Immature natural killer cell (primary cell): ENCODE measurements around the gene NKAIN1. TPM values are rescaled to one million over a fixed set of nuclear protein-coding genes. Genes with fewer than 3 reads are reported as not detected.
"Not testable (repeated sequence)": the region's sequence is repeated elsewhere in the genome, so short reads cannot be mapped to it uniquely, and the experiment has no call there.

Experiments used
- DNase-seq, 3 donors: peaks; one replicate each; pipeline ENCODE4 v3.0.0; 2022; ENCODE audit warnings: mixed read lengths in 1 of 3
- H3K27ac Mint-ChIP-seq, 6 donors: one replicate each; pipeline ENCODE4 v1.8.0; 2020; ENCODE audit warnings: mixed read lengths in 6 of 6, mild to moderate bottlenecking in 5 of 6, inconsistent platforms in 4 of 6, moderate library complexity in 3 of 6
- H3K27me3 Mint-ChIP-seq, 3 donors: one replicate each; pipeline ENCODE4 v1.8.0; 2020 to 2021; ENCODE audit warnings: low read depth in 3 of 3, mild to moderate bottlenecking in 3 of 3, mixed read lengths in 3 of 3, moderate library complexity in 3 of 3, inconsistent platforms in 1 of 3
- H3K36me3 Mint-ChIP-seq, 3 donors: one replicate each; pipeline ENCODE4 v1.8.0; 2020; ENCODE audit warnings: mixed read lengths in 3 of 3, inconsistent platforms in 2 of 3, mild to moderate bottlenecking in 2 of 3
- H3K4me1 Mint-ChIP-seq, 2 donors: one replicate each; pipeline ENCODE4 v1.8.0; 2020; ENCODE audit warnings: inconsistent platforms in 2 of 2, mild to moderate bottlenecking in 2 of 2, mixed read lengths in 2 of 2, moderate library complexity in 1 of 2
- H3K4me3 Mint-ChIP-seq, 5 donors: one replicate each; pipeline ENCODE4 v1.8.0; 2020; ENCODE audit warnings: mild to moderate bottlenecking in 5 of 5, mixed read lengths in 5 of 5, inconsistent platforms in 3 of 5, moderate library complexity in 3 of 5
- H3K9me3 Mint-ChIP-seq, 6 donors: one replicate each; pipeline ENCODE4 v1.8.0; 2020; ENCODE audit warnings: mild to moderate bottlenecking in 6 of 6, mixed read lengths in 6 of 6, inconsistent platforms in 4 of 6, moderate library complexity in 3 of 6
- polyA plus RNA-seq, 3 donors: library from polyadenylated mRNA; unstranded; fragments of 300-500 nt; fragmentation: Illumina TruSeq; gene quantifications; one replicate each; pipeline ENCODE4 v1.2.3, GENCODE V29; 2021

Gene NKAIN1
- polyA plus RNA-seq, 3 donors from 2014 or later = 0.35 TPM; not detected in 2

- DNase-seq = no peak
- Mint-ChIP-seq H3K4me3 (no peak overlapping the region), H3K27ac (no peak overlapping the region), H3K36me3 (no peaks in the 10 kb centered on the region), H3K9me3 (no peaks in the 10 kb centered on the region), H3K27me3 (peaks cover 0 to 5% (median 2%) of the 10 kb centered on the region in 3 donors), H3K4me1 (peaks cover 9 to 13% of the 10 kb centered on the region in 2 donors)
Observed at GRCh38 chr1:31152181-31152795, 87.4 kb downstream of the NKAIN1 start.

GRCh38 chr1:31151402-31151801 is 88.3 kb downstream of the NKAIN1 start:
- Mint-ChIP-seq H3K4me1 (peaks cover 9 to 13% of the 10 kb centered on the region in 2 donors), H3K27me3 (peaks cover 0 to 5% (median 2%) of the 10 kb centered on the region in 3 donors), H3K36me3 (no peaks in the 10 kb centered on the region), H3K9me3 (no peaks in the 10 kb centered on the region), H3K27ac (no peak overlapping the region), H3K4me3 (no peak overlapping the region)
- no peak for DNase-seq

DNA sequence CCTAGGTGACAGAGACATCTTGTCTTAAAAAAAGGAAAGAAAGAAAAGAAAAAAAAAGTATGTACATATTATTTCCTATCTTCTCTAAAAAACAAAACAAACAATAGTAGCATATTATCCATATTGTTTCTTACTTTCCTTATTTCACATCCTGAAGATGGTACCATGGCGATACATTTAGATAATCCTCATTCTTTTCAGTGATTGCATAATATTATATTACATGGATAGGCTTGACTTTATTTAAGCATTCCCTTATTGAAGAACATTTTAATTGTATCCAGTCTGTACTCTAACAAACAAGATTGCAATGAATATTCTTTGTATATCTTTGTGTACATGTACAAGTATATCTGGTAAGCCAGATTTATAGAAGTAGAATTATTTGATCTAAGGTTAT is 91.3 kb downstream of the NKAIN1 start:
- H3K36me3 Mint-ChIP-seq = no peaks in the 10 kb centered on the region
- peaks cover 0 to 4% (median 2%) of the 10 kb centered on the region in 3 donors for H3K27me3 Mint-ChIP-seq
- no peak overlapping the region for H3K4me3 Mint-ChIP-seq
- DNase-seq = no peak
- H3K4me1 Mint-ChIP-seq = no peaks in the 10 kb centered on the region
- H3K27ac Mint-ChIP-seq = no peak overlapping the region
- H3K9me3 Mint-ChIP-seq = no peaks in the 10 kb centered on the region

- H3K9me3 Mint-ChIP-seq = no peaks in the 10 kb centered on the region
Observed at GRCh38 chr1:31145648-31146047, 94.0 kb downstream of the NKAIN1 start.

DNA sequence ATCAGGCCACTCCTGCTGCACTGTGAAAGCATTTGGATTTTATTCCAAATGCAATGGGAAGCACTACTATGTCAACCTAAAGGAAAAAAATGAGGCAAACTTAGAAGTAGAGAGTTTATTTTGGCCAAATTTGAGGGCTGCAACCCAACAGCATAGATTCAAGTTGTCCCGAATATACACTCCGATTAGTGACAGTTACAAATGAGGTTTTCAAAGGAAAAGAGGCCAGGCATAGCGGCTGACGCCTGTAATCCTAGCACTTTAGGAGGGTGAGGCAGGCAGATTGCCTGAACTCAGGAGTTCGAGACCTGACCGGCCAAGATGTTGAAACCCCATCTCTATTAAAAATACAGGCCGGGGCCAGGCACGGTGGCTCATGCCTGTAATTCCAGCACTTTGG is 95.2 kb downstream of the NKAIN1 start:
- Mint-ChIP-seq H3K4me1 (no peaks in the 10 kb centered on the region), H3K27me3 (no peaks in the 10 kb centered on the region), H3K4me3 (no peak overlapping the region), H3K27ac (no peak overlapping the region), H3K36me3 (no peaks in the 10 kb centered on the region), H3K9me3 (no peaks in the 10 kb centered on the region)
- DNase-seq = no peak

More at GRCh38 chr1:31145648-31146047, 94.0 kb downstream of the NKAIN1 start:
- Mint-ChIP-seq H3K4me1 (no peaks in the 10 kb centered on the region), H3K27me3 (peaks cover 0 to 2% (median 0%) of the 10 kb centered on the region in 3 donors), H3K36me3 (no peaks in the 10 kb centered on the region), H3K4me3 (no peak overlapping the region), H3K27ac (no peak overlapping the region)
- DNase-seq = no peak

GRCh38 chr1:31143455-31143854 is 96.2 kb downstream of the NKAIN1 start:
- Mint-ChIP-seq H3K27me3 (peaks cover 0 to 3% (median 0%) of the 10 kb centered on the region in 3 donors), H3K4me3 (no peak overlapping the region), H3K4me1 (no peaks in the 10 kb centered on the region)

DNA sequence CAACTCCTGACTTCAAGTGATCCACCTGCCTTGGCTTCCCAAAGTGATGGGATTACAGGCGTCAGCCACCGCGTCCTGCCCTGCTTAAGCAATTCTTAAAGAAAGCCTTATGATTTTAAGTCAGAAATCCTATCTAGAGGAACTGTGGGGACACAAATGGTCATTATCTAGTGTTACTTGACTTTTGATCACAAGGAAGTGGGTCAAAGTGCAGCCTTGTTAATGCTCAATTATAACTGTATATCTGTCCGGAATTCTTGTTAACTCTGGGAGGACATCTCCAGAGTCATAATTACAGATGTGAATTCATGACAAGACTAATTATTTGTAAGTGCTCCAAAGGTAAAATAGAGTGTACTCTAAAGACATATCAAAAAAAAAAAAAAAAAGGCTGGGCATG is 97.3 kb downstream of the NKAIN1 start:
- Mint-ChIP-seq H3K27ac (no peak overlapping the region), H3K4me1 (no peaks in the 10 kb centered on the region), H3K36me3 (no peaks in the 10 kb centered on the region), H3K27me3 (peaks cover 0 to 3% (median 2%) of the 10 kb centered on the region in 3 donors), H3K9me3 (no peaks in the 10 kb centered on the region), H3K4me3 (no peak overlapping the region)
- DNase-seq = no peak

More at GRCh38 chr1:31143455-31143854, 96.2 kb downstream of the NKAIN1 start:
- no peak for DNase-seq
- no peaks in the 10 kb centered on the region for H3K9me3 Mint-ChIP-seq
- H3K36me3 Mint-ChIP-seq = no peaks in the 10 kb centered on the region
- no peak overlapping the region for H3K27ac Mint-ChIP-seq

DNA sequence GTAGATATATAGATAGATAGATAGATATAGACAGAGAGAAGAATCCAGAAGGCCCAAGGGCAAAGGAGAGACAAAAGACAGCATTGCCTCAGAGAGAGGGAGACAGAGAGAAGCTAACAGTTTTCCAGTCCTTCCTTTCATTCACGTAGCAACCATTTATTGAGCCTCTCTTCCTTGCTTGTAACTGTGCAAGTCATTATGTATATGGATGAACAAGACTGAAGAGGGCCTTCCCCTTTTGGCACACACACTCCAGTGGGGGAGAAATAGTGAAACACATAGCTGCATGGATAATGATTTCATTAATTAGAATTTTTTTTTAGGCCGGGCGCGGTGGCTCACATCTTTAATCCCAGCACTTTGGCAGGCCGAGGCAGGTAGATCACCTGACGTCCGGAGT is 99.4 kb downstream of the NKAIN1 start:
- no peak for DNase-seq
- Mint-ChIP-seq H3K27me3 (peaks cover 0 to 3% (median 2%) of the 10 kb centered on the region in 3 donors), H3K27ac (no peak overlapping the region), H3K4me1 (no peaks in the 10 kb centered on the region), H3K36me3 (no peaks in the 10 kb centered on the region), H3K4me3 (no peak overlapping the region), H3K9me3 (no peaks in the 10 kb centered on the region)

GRCh38 chr1:31138797-31139521 is 100.7 kb downstream of the NKAIN1 start:
- not testable (repeated sequence) for H3K4me3 Mint-ChIP-seq, H3K4me1 Mint-ChIP-seq, H3K27ac Mint-ChIP-seq, H3K27me3 Mint-ChIP-seq, H3K9me3 Mint-ChIP-seq, DNase-seq, H3K36me3 Mint-ChIP-seq

DNA sequence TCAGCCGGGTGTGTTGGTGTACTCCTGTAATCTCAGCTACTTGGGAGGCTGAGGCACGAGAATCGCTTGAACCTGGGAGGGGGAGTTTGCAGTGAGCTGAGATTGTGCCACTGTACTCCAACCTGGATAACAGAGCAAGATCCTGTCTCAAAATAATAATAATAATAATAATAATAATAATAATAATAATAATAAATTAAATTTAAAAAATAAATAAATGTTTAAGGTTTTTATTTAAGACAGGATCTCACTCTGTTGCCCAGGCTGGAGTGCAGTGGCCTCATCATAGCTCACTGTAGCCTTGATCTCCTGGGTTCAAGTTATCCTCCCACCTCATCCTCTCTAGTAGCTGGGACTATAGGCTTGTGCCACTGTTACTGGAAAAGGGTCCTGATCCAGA is 101.8 kb downstream of the NKAIN1 start:
- not testable (repeated sequence) for H3K27me3 Mint-ChIP-seq, H3K27ac Mint-ChIP-seq, H3K4me1 Mint-ChIP-seq, H3K4me3 Mint-ChIP-seq, DNase-seq, H3K36me3 Mint-ChIP-seq, H3K9me3 Mint-ChIP-seq

- Mint-ChIP-seq H3K9me3 (no peaks in the 10 kb centered on the region), H3K4me1 (no peaks in the 10 kb centered on the region), H3K36me3 (no peaks in the 10 kb centered on the region), H3K4me3 (no peak overlapping the region), H3K27ac (no peak overlapping the region), H3K27me3 (peaks cover 2 to 5% (median 2%) of the 10 kb centered on the region in 3 donors)
- DNase-seq = no peak
Observed at GRCh38 chr1:31135973-31136600, 103.6 kb downstream of the NKAIN1 start.

GRCh38 chr1:31133368-31133767 is 106.3 kb downstream of the NKAIN1 start:
- Mint-ChIP-seq H3K9me3 (no peaks in the 10 kb centered on the region), H3K27me3 (peaks cover 2 to 4% (median 2%) of the 10 kb centered on the region in 3 donors), H3K4me3 (no peak overlapping the region), H3K27ac (no peak overlapping the region), H3K36me3 (no peaks in the 10 kb centered on the region), H3K4me1 (no peaks in the 10 kb centered on the region)
- no peak for DNase-seq
